GM12878 (cell line): ENCODE data around the gene VCAM1. TPM values are rescaled to one million over a fixed set of nuclear protein-coding genes. Genes with fewer than 3 reads are reported as not detected.

Source experiments
- ATAC-seq: fragments of 200-7000 bp; cut with Tn5 transposase; 3 replicates; pipeline ENCODE4 v1.9.1; 2020; ENCODE audit warnings: mild to moderate bottlenecking, moderate library complexity
- BruUV-seq: library from RNA; stranded (reverse); fragments of 400-500 nt; replicated peaks from 2 replicates; lab custom pipeline; 2021; lab: Mats Ljungman, UMichigan
- CTCF ChIA-PET: fragments of 300-600 bp; sonication (Branson Sonifier 250); formaldehyde crosslinking; extraction: SDS; loops from one replicate; lab custom pipeline; 2021; ENCODE audit warnings: inconsistent platforms; lab: Yijun Ruan, JAX
- POLR2A ChIA-PET: fragments of 350-600 bp; formaldehyde crosslinking; extraction: SDS; loops from one replicate; lab custom pipeline; 2021; ENCODE audit warnings: inconsistent platforms; lab: Charles Lee
- RAD21 ChIA-PET: fragments of 300-600 bp; sonication (Branson Sonifier 250); formaldehyde crosslinking; loops from one replicate; lab custom pipeline; 2023; ENCODE audit warnings: antibody characterized with exemption; ENCODE audit not compliant: unreplicated experiment; lab: Charles Lee
- SMC1A ChIA-PET: fragments of 300-600 bp; sonication (Branson Sonifier 250); formaldehyde crosslinking; loops from one replicate; lab custom pipeline; 2023; ENCODE audit not compliant: unreplicated experiment, uncharacterized antibody; lab: Charles Lee
- DNase-seq: peaks from one replicate; pipeline ENCODE4 v3.0.0-alpha.2; 2011; ENCODE audit warnings: low read depth, low spot score
- FAIRE-seq: peaks from 3 replicates; lab custom pipeline; 2011; peaks lifted over from hg19 to GRCh38; lab: Jason Lieb, UNC
- H2AFZ ChIP-seq: 2 replicates; pipeline ENCODE4 v1.6.0; 2011; ENCODE audit warnings: low read depth, low read length, control low read depth; ENCODE audit not compliant: control insufficient read depth
- H3K27ac ChIP-seq: 2 replicates; pipeline ENCODE4 v1.5.1; 2011; ENCODE audit warnings: control low read depth; ENCODE audit not compliant: control insufficient read depth, insufficient read depth
- H3K27me3 ChIP-seq, 2 experiments: replicated peaks in 1 of 2; 2 replicates each; pipeline versions ENCODE4 v1.6.0 to v1.6.1; 2011; ENCODE audit warnings: low read length in 1 of 2; ENCODE audit not compliant: control insufficient read depth in 2 of 2, insufficient read depth in 2 of 2
- H3K36me3 ChIP-seq, 2 experiments: 2 replicates each; pipeline ENCODE4 v1.5.1; 2011; ENCODE audit warnings: low read length in 1 of 2; ENCODE audit not compliant: control insufficient read depth in 2 of 2, insufficient read depth in 2 of 2
- H3K4me1 ChIP-seq: 2 replicates; pipeline ENCODE4 v1.6.1; 2011; ENCODE audit warnings: mild to moderate bottlenecking, low read length, moderate library complexity, mixed read lengths; ENCODE audit not compliant: control insufficient read depth, insufficient read depth
- H3K4me2 ChIP-seq: 2 replicates; pipeline ENCODE4 v1.6.0; 2011; ENCODE audit warnings: control low read depth; ENCODE audit not compliant: control insufficient read depth, insufficient read depth
- H3K4me3 ChIP-seq: fragments of 200-600 bp; sonication (generic); 2 replicates; pipeline ENCODE4 v1.5.1; 2016
- H3K79me2 ChIP-seq: 2 replicates; pipeline ENCODE4 v1.6.0; 2011; ENCODE audit warnings: low read length; ENCODE audit not compliant: control insufficient read depth, insufficient read depth
- H3K9ac ChIP-seq: 2 replicates; pipeline ENCODE4 v1.8.0; 2011; ENCODE audit warnings: low read length, control low read depth, mixed read lengths; ENCODE audit not compliant: control insufficient read depth, insufficient read depth
- H3K9me3 ChIP-seq: replicated peaks from 3 replicates; pipeline ENCODE4 v1.5.1; 2011; ENCODE audit warnings: mild to moderate bottlenecking, low read length; ENCODE audit not compliant: control insufficient read depth, insufficient read depth
- H4K20me1 ChIP-seq: 2 replicates; pipeline ENCODE4 v1.6.0; 2011; ENCODE audit not compliant: control insufficient read depth, insufficient read depth
- BHLHE40 ChIP-seq, 2 experiments: fragments of 450-650 bp in 1 of 2; IDR thresholded peaks; 2 replicates each; pipeline ENCODE4 v1.6.1; 2011 to 2017; ENCODE audit warnings: low read depth in 2 of 2, borderline replicate concordance in 1 of 2, improper control_type of control experiment in 1 of 2, low read length in 1 of 2, mild to moderate bottlenecking in 1 of 2
- GABPA ChIP-seq: IDR thresholded peaks from 2 replicates; pipeline ENCODE4 v1.6.1; 2014; ENCODE audit warnings: antibody characterized with exemption, low read depth, mild to moderate bottlenecking, inconsistent platforms
- MTA2 ChIP-seq: fragments of 450-650 bp; IDR thresholded peaks from 2 replicates; pipeline ENCODE4 v1.6.1; 2016; ENCODE audit warnings: low read depth, mild to moderate bottlenecking, moderate library complexity
- NFXL1 ChIP-seq: fragments of 450-650 bp; IDR thresholded peaks from 2 replicates; pipeline ENCODE4 v1.6.1; 2017; ENCODE audit warnings: antibody characterized with exemption, mild to moderate bottlenecking, borderline replicate concordance
- POLR2A ChIP-seq: IDR thresholded peaks from 2 replicates; pipeline ENCODE4 v1.6.1; 2011; ENCODE audit warnings: low read depth, mild to moderate bottlenecking, low read length
- POLR2AphosphoS2 ChIP-seq: IDR thresholded peaks from 2 replicates; pipeline ENCODE4 v1.6.1; 2011; ENCODE audit warnings: low read depth, mild to moderate bottlenecking, low read length, improper control_type of control experiment, moderate library complexity
- RB1 ChIP-seq: fragments of 450-650 bp; formaldehyde crosslinking; IDR thresholded peaks from 2 replicates; pipeline ENCODE4 v1.6.1; 2017; ENCODE audit warnings: mild to moderate bottlenecking, borderline replicate concordance
- RUNX3 ChIP-seq: IDR thresholded peaks from 2 replicates; pipeline ENCODE4 v1.6.1; 2012; ENCODE audit warnings: low read length, inconsistent platforms
- SUPT20H ChIP-seq: IDR thresholded peaks from 2 replicates; pipeline ENCODE4 v1.6.1; 2011; ENCODE audit warnings: low read depth, mild to moderate bottlenecking, low read length, moderate library complexity, borderline replicate concordance; ENCODE audit not compliant: control insufficient read depth
- SUZ12 ChIP-seq: fragments of 200-600 bp; sonication (generic); IDR thresholded peaks from one replicate; pipeline ENCODE4 v1.6.1; 2018; ENCODE audit warnings: antibody characterized with exemption, mild to moderate bottlenecking; ENCODE audit not compliant: unreplicated experiment
- USF2 ChIP-seq: IDR thresholded peaks from 2 replicates; pipeline ENCODE4 v1.6.1; 2011; ENCODE audit warnings: low read depth, low read length, improper control_type of control experiment, borderline replicate concordance
- ZNF207 ChIP-seq: fragments of 450-650 bp; IDR thresholded peaks from 2 replicates; pipeline ENCODE4 v1.6.1; 2014; ENCODE audit warnings: antibody characterized with exemption, mild to moderate bottlenecking, borderline replicate concordance
- WGBS: methylation state at CpG from one replicate; pipeline ENCODE4 v1.1.6; 2016; ENCODE audit warnings: low lambda C conversion rate; ENCODE audit not compliant: insufficient replicate concordance, insufficient coverage; ENCODE audit errors: missing lambda C conversion rate; 5-methylcytosine and 5-hydroxymethylcytosine counted together
- in situ Hi-C: fragments of 300-500 bp; cut with MboI; formaldehyde crosslinking; loops from 9 replicates; pipeline ENCODE4 v1.14.3; 2018; ENCODE audit warnings: mixed read lengths
- intact Hi-C: fragments of 100-400 bp; cut with micrococcal nuclease; formaldehyde crosslinking; loops from one replicate; pipeline ENCODE4 v1.14.2; 2022; ENCODE audit not compliant: unreplicated experiment
- polyA plus RNA-seq, 11 experiments: library from polyadenylated mRNA; depleted of rRNA in 4 of 11; unstranded in 6 of 11; stranded (reverse) in 5 of 11; fragments of >200 nt; fragmentation: Nextera tagmentation in 4 of 11; fragmentation: Illumina TruSeq in 1 of 11; extraction: Ambion mirVana in 4 of 11; extraction: Trizol in 1 of 11; gene quantifications; 1 replicate in 1 of 11; 2 replicates in 10 of 11; pipeline versions ENCODE4 v1.2.1 to v1.2.3, GENCODE V29; 2011 to 2016; ENCODE audit warnings: inconsistent platforms in 2 of 11, missing spikeins in 2 of 11, low read depth in 1 of 11
- total RNA-seq, 4 experiments: library from RNA; depleted of rRNA in 3 of 4; stranded (reverse); fragments of >200 nt in 3 of 4; fragmentation: Illumina TruSeq in 1 of 4; extraction: Trizol in 1 of 4; gene quantifications; 2 replicates each; pipeline versions ENCODE4 v1.2.1 to v1.2.3, GENCODE V29; 2013 to 2021
- TF ChIP-seq, protein P1 (sequence below): IDR thresholded peaks from 2 replicates; pipeline ENCODE4 v1.6.1; 2011; ENCODE audit warnings: borderline replicate concordance, low read depth, mild to moderate bottlenecking, moderate library complexity, mixed read lengths, low read length; ENCODE audit not compliant: insufficient read depth; ENCODE audit errors: extremely low read length
- TF ChIP-seq, protein P2 (sequence below): fragments of 450-650 bp; IDR thresholded peaks from 2 replicates; pipeline ENCODE4 v1.6.1; 2018; ENCODE audit warnings: mild to moderate bottlenecking, low read depth, moderate library complexity; ENCODE audit not compliant: partially characterized antibody
- TF ChIP-seq, protein P3 (sequence below): IDR thresholded peaks from 2 replicates; pipeline ENCODE4 v1.6.1; 2012; ENCODE audit warnings: mild to moderate bottlenecking, low read depth, low read length

Gene VCAM1
- total and polyA plus RNA-seq, 10 of the 15 experiments (the other 5 are each of a cell fraction or from before 2014, with no cell fraction given), result 5.0 to 13.6 (median 7.4) TPM

- TF ChIP-seq USF2 (peak; percentile 14; the same call in 1 of the 2 replicates), ZNF207 (no peak)
Observed at GRCh38 chr1:100736746-100737145, 17.2 kb downstream of the VCAM1 start (continued).

GRCh38 chr1:100746542-100746932, 27.0 kb downstream of the VCAM1 start:
- H2AFZ ChIP-seq, result no peak overlapping the region
- H3K27me3 ChIP-seq, result no peaks in the 10 kb centered on the region
- ATAC-seq (no peak; the same call in 2 of the 3 replicates), DNase-seq (no peak), FAIRE-seq (no peak)
- ChIA-PET CTCF (interaction anchor here (1.2 kb wide), 1 partner anchor 63 kb away, joined by 3 read pairs; no protein-coding TSS in a partner anchor), RAD21 (no interaction called here), SMC1A (interaction anchor here (0.8 to 1.4 kb wide), 2 partner anchors 25 to 100 kb away, joined by 5 read pairs; no protein-coding TSS in a partner anchor), POLR2A (no interaction called here)
- no peaks in the 10 kb centered on the region for H3K4me1 ChIP-seq
- BruUV-seq, result no TSS peak
- H3K79me2 ChIP-seq, result no peaks in the 10 kb centered on the region
- 15% methylated on average over 3 of the region's 3 CpGs for WGBS
- H3K27ac ChIP-seq, result no peak overlapping the region
- intact Hi-C loops (no loop called here), in situ Hi-C loops (no loop called here)
- no peaks in the 10 kb centered on the region for H3K9me3 ChIP-seq
- no peak overlapping the region for H3K4me3 ChIP-seq
- no peaks in the 10 kb centered on the region for H3K36me3 ChIP-seq
- no peak overlapping the region for H3K4me2 ChIP-seq
- H4K20me1 ChIP-seq, result no peaks in the 10 kb centered on the region
- no peak overlapping the region for H3K9ac ChIP-seq
- TF ChIP-seq RB1, result no peak
- TF ChIP-seq MTA2, result no peak
- no peak for TF ChIP-seq GABPA
- TF ChIP-seq, protein P1, sequence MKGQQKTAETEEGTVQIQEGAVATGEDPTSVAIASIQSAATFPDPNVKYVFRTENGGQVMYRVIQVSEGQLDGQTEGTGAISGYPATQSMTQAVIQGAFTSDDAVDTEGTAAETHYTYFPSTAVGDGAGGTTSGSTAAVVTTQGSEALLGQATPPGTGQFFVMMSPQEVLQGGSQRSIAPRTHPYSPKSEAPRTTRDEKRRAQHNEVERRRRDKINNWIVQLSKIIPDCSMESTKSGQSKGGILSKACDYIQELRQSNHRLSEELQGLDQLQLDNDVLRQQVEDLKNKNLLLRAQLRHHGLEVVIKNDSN, result no peak
- TF ChIP-seq BHLHE40 (IDR thresholded peaks at IDR 0.05; ENCODE audit: borderline replicate concordance in 1 of 2, low read depth in 2 of 2, low read length in 1 of 2), result no peak
- no peak for TF ChIP-seq NFXL1
- no peak for TF ChIP-seq SUZ12
- TF ChIP-seq, protein P2, sequence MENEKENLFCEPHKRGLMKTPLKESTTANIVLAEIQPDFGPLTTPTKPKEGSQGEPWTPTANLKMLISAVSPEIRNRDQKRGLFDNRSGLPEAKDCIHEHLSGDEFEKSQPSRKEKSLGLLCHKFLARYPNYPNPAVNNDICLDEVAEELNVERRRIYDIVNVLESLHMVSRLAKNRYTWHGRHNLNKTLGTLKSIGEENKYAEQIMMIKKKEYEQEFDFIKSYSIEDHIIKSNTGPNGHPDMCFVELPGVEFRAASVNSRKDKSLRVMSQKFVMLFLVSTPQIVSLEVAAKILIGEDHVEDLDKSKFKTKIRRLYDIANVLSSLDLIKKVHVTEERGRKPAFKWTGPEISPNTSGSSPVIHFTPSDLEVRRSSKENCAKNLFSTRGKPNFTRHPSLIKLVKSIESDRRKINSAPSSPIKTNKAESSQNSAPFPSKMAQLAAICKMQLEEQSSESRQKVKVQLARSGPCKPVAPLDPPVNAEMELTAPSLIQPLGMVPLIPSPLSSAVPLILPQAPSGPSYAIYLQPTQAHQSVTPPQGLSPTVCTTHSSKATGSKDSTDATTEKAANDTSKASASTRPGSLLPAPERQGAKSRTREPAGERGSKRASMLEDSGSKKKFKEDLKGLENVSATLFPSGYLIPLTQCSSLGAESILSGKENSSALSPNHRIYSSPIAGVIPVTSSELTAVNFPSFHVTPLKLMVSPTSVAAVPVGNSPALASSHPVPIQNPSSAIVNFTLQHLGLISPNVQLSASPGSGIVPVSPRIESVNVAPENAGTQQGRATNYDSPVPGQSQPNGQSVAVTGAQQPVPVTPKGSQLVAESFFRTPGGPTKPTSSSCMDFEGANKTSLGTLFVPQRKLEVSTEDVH, result no peak
- TF ChIP-seq, protein P3, sequence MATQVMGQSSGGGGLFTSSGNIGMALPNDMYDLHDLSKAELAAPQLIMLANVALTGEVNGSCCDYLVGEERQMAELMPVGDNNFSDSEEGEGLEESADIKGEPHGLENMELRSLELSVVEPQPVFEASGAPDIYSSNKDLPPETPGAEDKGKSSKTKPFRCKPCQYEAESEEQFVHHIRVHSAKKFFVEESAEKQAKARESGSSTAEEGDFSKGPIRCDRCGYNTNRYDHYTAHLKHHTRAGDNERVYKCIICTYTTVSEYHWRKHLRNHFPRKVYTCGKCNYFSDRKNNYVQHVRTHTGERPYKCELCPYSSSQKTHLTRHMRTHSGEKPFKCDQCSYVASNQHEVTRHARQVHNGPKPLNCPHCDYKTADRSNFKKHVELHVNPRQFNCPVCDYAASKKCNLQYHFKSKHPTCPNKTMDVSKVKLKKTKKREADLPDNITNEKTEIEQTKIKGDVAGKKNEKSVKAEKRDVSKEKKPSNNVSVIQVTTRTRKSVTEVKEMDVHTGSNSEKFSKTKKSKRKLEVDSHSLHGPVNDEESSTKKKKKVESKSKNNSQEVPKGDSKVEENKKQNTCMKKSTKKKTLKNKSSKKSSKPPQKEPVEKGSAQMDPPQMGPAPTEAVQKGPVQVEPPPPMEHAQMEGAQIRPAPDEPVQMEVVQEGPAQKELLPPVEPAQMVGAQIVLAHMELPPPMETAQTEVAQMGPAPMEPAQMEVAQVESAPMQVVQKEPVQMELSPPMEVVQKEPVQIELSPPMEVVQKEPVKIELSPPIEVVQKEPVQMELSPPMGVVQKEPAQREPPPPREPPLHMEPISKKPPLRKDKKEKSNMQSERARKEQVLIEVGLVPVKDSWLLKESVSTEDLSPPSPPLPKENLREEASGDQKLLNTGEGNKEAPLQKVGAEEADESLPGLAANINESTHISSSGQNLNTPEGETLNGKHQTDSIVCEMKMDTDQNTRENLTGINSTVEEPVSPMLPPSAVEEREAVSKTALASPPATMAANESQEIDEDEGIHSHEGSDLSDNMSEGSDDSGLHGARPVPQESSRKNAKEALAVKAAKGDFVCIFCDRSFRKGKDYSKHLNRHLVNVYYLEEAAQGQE, result no peak
- no peak for TF ChIP-seq RUNX3
- no peak for TF ChIP-seq POLR2A
- no peak for TF ChIP-seq ZNF207
- no peak for TF ChIP-seq POLR2AphosphoS2
- no peak for TF ChIP-seq SUPT20H
